IMR-90 (cell line): ENCODE results near the gene RNF182. TPM values are rescaled to one million over a fixed set of nuclear protein-coding genes. Genes with fewer than 3 reads are reported as not detected.

Experiments used
- ATAC-seq: fragments of 200-7000 bp; cut with Tn5 transposase; 2 replicates; pipeline ENCODE4 v1.9.1; 2020; ENCODE audit warnings: low read depth, mild to moderate bottlenecking, moderate library complexity
- BruUV-seq: library from RNA; stranded (reverse); fragments of 400-500 nt; replicated peaks from 2 replicates; lab custom pipeline; 2021; lab: Mats Ljungman, UMichigan
- CTCF ChIA-PET: fragments of 300-600 bp; formaldehyde crosslinking; extraction: SDS; loops from one replicate; lab custom pipeline; 2021; ENCODE audit warnings: antibody characterized with exemption; lab: Yijun Ruan, JAX
- POLR2A ChIA-PET: fragments of 300-600 bp; sonication (Branson Sonifier 250); formaldehyde crosslinking; loops from one replicate; lab custom pipeline; 2022; ENCODE audit warnings: antibody characterized with exemption; ENCODE audit not compliant: unreplicated experiment; lab: Charles Lee
- DNase-seq: peaks from one replicate; pipeline ENCODE4 v3.0.0; 2013
- H2AFZ ChIP-seq: replicated peaks from 2 replicates; pipeline ENCODE3; 2013; ENCODE audit warnings: low read length, mild to moderate bottlenecking; ENCODE audit not compliant: poor library complexity
- H2AK5ac ChIP-seq: 2 replicates; pipeline ENCODE4 v1.6.1; 2013; ENCODE audit warnings: low read depth, low read length, inconsistent platforms
- H2AK9ac ChIP-seq: replicated peaks from 2 replicates; pipeline ENCODE3; 2013; ENCODE audit warnings: mild to moderate bottlenecking, low read depth, low read length, moderate library complexity; ENCODE audit not compliant: poor library complexity
- H2BK120ac ChIP-seq: 2 replicates; pipeline ENCODE4 v1.6.1; 2013; ENCODE audit warnings: low read depth, low read length, inconsistent platforms
- H2BK15ac ChIP-seq: 3 replicates; pipeline ENCODE4 v1.6.1; 2013; ENCODE audit warnings: low read depth, low read length, inconsistent platforms
- H2BK20ac ChIP-seq: 2 replicates; pipeline ENCODE4 v1.6.1; 2013; ENCODE audit warnings: low read depth, mild to moderate bottlenecking, inconsistent platforms, low read length, moderate library complexity
- H2BK5ac ChIP-seq: 2 replicates; pipeline ENCODE4 v1.6.1; 2013; ENCODE audit warnings: mild to moderate bottlenecking, low read depth, low read length, inconsistent platforms; ENCODE audit not compliant: poor library complexity, severe bottlenecking
- H3K14ac ChIP-seq: replicated peaks from 2 replicates; pipeline ENCODE4 v1.6.1; 2013; ENCODE audit warnings: low read depth, low read length, inconsistent platforms
- H3K18ac ChIP-seq: 2 replicates; pipeline ENCODE4 v1.6.1; 2013; ENCODE audit warnings: low read depth, low read length, control low read depth
- H3K23ac ChIP-seq: 2 replicates; pipeline ENCODE4 v1.6.1; 2013; ENCODE audit warnings: low read depth, low read length, inconsistent platforms
- H3K27ac ChIP-seq: 2 replicates; pipeline ENCODE4 v1.5.1; 2013; ENCODE audit warnings: mild to moderate bottlenecking, control low read depth, low read length; ENCODE audit not compliant: insufficient read depth
- H3K27me3 ChIP-seq: 2 replicates; pipeline ENCODE4 v1.6.1; 2013; ENCODE audit warnings: low read length; ENCODE audit not compliant: control insufficient read depth, insufficient read depth
- H3K36me3 ChIP-seq: 2 replicates; pipeline ENCODE4 v1.6.1; 2013; ENCODE audit warnings: low read length, mixed read lengths; ENCODE audit not compliant: control insufficient read depth, insufficient read depth
- H3K4ac ChIP-seq: 2 replicates; pipeline ENCODE4 v1.6.1; 2013; ENCODE audit warnings: low read depth, low read length, inconsistent platforms
- H3K4me1 ChIP-seq: 2 replicates; pipeline ENCODE4 v1.6.1; 2013; ENCODE audit warnings: low read length, mixed read lengths; ENCODE audit not compliant: control insufficient read depth, insufficient read depth
- H3K4me2 ChIP-seq: 2 replicates; pipeline ENCODE4 v1.6.1; 2013; ENCODE audit warnings: low read depth, mild to moderate bottlenecking, control low read depth, low read length, moderate library complexity
- H3K4me3 ChIP-seq: 2 replicates; pipeline ENCODE4 v1.5.1; 2013; ENCODE audit warnings: low read depth, mild to moderate bottlenecking, control low read depth, low read length, moderate library complexity; ENCODE audit not compliant: insufficient read depth
- H3K56ac ChIP-seq: 2 replicates; pipeline ENCODE4 v1.6.1; 2013; ENCODE audit warnings: low read length, inconsistent platforms; ENCODE audit not compliant: insufficient read depth; ENCODE audit errors: extremely low read depth
- H3K79me1 ChIP-seq, 2 experiments: 2 replicates each; pipeline ENCODE4 v1.6.1; 2013; ENCODE audit warnings: low read length in 2 of 2, inconsistent platforms in 1 of 2, low read depth in 1 of 2
- H3K9ac ChIP-seq: 2 replicates; pipeline ENCODE4 v1.6.1; 2013; ENCODE audit warnings: low read depth, low read length, control low read depth
- H3K9me1 ChIP-seq: 2 replicates; pipeline ENCODE4 v1.6.1; 2013; ENCODE audit warnings: low read length, inconsistent platforms; ENCODE audit not compliant: insufficient read depth
- H3K9me3 ChIP-seq: 2 replicates; pipeline ENCODE4 v1.6.1; 2013; ENCODE audit warnings: low read length; ENCODE audit not compliant: control insufficient read depth, insufficient read depth
- H4K20me1 ChIP-seq: 2 replicates; pipeline ENCODE4 v1.6.1; 2013; ENCODE audit warnings: low read length, inconsistent platforms; ENCODE audit not compliant: insufficient read depth
- H4K5ac ChIP-seq: 2 replicates; pipeline ENCODE4 v1.6.1; 2013; ENCODE audit warnings: mild to moderate bottlenecking, low read depth, low read length, control low read depth
- H4K8ac ChIP-seq, 2 experiments: 2 replicates each; pipeline ENCODE4 v1.6.1; 2013; ENCODE audit warnings: low read depth in 2 of 2, low read length in 2 of 2, control low read depth in 1 of 2, inconsistent platforms in 1 of 2
- H4K91ac ChIP-seq: 2 replicates; pipeline ENCODE4 v1.6.1; 2013; ENCODE audit warnings: low read depth, low read length, inconsistent platforms; ENCODE audit not compliant: insufficient read depth
- CEBPB ChIP-seq: IDR thresholded peaks from 2 replicates; pipeline ENCODE4 v1.6.1; 2012; ENCODE audit warnings: low read depth, low read length, improper control_type of control experiment
- RCOR1 ChIP-seq: IDR thresholded peaks from 2 replicates; pipeline ENCODE4 v1.6.1; 2012; ENCODE audit warnings: mild to moderate bottlenecking, low read length, improper control_type of control experiment; ENCODE audit not compliant: insufficient replicate concordance
- WGBS, 2 experiments: methylation state at CpG; one replicate each; pipeline versions ENCODE4 v1.1.5 to v1.1.7; 2013; ENCODE audit warnings: missing lambda C conversion rate in 2 of 2; ENCODE audit not compliant: insufficient read length in 1 of 2; ENCODE audit errors: extremely low coverage in 2 of 2; 5-methylcytosine and 5-hydroxymethylcytosine counted together
- dilution Hi-C: fragments of 300-500 bp; cut with HindIII; formaldehyde crosslinking; loops from one replicate; pipeline ENCODE4 v1.14.3; 2018; ENCODE audit warnings: low sequenced_read_pairs; ENCODE audit not compliant: unreplicated experiment
- in situ Hi-C: fragments of 300-500 bp; cut with MboI; formaldehyde crosslinking; loops from 3 replicates; pipeline ENCODE4 v1.14.3; 2019; ENCODE audit warnings: low sequenced_read_pairs, inconsistent platforms, mixed read lengths
- intact Hi-C: fragments of 100-400 bp; cut with micrococcal nuclease; formaldehyde crosslinking; loops from 2 replicates; pipeline ENCODE4 v1.10.0; 2022
- polyA plus RNA-seq, 3 experiments: library from polyadenylated mRNA; depleted of rRNA; stranded (reverse); fragments of >200 nt; gene quantifications; 2 replicates each; pipeline ENCODE4 v1.2.3, GENCODE V29; 2012; ENCODE audit warnings: low replicate concordance in 1 of 3
- total RNA-seq: library from RNA; depleted of rRNA; stranded (reverse); fragments of >200 nt; gene quantifications from 2 replicates; pipeline ENCODE4 v1.2.3, GENCODE V29; 2012

The RNF182 gene
- total and polyA plus RNA-seq, 2 of the 4 experiments (the other 2 are of a cell fraction): 4.1 to 9.1 TPM

DNA sequence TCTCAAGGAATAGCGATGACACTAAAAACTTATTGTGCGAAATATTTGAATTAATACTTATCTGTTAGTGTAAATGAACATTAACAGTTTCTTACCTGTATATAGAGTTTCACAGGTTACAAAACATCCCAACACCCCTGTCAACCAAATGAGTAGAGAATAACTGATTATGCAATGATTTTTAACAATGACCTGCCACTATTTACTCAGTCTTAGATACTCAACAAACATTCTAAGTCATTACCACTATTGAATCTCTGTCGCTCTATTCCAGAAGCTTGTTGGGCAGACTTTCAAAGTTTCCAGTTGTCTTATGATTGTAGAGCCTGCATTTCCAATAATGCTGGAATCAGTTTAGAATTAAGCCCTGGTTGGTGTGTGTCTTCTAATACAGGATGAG lies 85.5 kb downstream of the RNF182 start:
- H2AFZ ChIP-seq: no peak overlapping the region
- ATAC-seq (no peak), DNase-seq (no peak)
- TF ChIP-seq RCOR1 (no peak), CEBPB (no peak)
- no peaks in the 10 kb centered on the region for H4K20me1 ChIP-seq
- no peak overlapping the region for H3K4me3 ChIP-seq
- in situ Hi-C loops: no loop called here
- H3K56ac ChIP-seq: no peak overlapping the region
- H2BK15ac ChIP-seq: no peak overlapping the region
- CTCF ChIA-PET: no interaction called here
- H3K4me1 ChIP-seq: no peaks in the 10 kb centered on the region
- H2AK9ac ChIP-seq: no peak overlapping the region
- no TSS peak for BruUV-seq
- no peaks in the 10 kb centered on the region for H3K79me1 ChIP-seq
- no peak overlapping the region for H2BK5ac ChIP-seq
- intact Hi-C loops: no loop called here
- no peak overlapping the region for H3K18ac ChIP-seq
- H3K9ac ChIP-seq: no peak overlapping the region
- H3K4ac ChIP-seq: no peak overlapping the region
- WGBS, 2 experiments: no CpG with 5 or more reads among the region's 3 CpGs
- H3K36me3 ChIP-seq: no peaks in the 10 kb centered on the region
- no peak overlapping the region for H4K8ac ChIP-seq
- no peak overlapping the region for H3K23ac ChIP-seq
- no peak overlapping the region for H2AK5ac ChIP-seq
- no peak overlapping the region for H3K4me2 ChIP-seq
- no peak overlapping the region for H4K5ac ChIP-seq
- no peak overlapping the region for H3K14ac ChIP-seq
- no peak overlapping the region for H2BK20ac ChIP-seq
- no peak overlapping the region for H4K91ac ChIP-seq
- H3K27me3 ChIP-seq: peaks cover 5% of the 10 kb centered on the region; the same call in 1 of the 2 replicates
- no peak overlapping the region for H3K27ac ChIP-seq
- dilution Hi-C loops: no loop called here
- POLR2A ChIA-PET: no interaction called here
- no peaks in the 10 kb centered on the region for H3K9me1 ChIP-seq
- peaks cover 8% of the 10 kb centered on the region for H3K9me3 ChIP-seq
- H2BK120ac ChIP-seq: no peak overlapping the region
